SK-N-SH (cell line): ENCODE results near the gene SH3PXD2A. TPM values are rescaled to one million over a fixed set of nuclear protein-coding genes. Genes with fewer than 3 reads are reported as not detected.

Source experiments
- CTCF ChIA-PET: fragments of 300-600, 350-600 bp; formaldehyde crosslinking; extraction: SDS; loops from one replicate; lab custom pipeline; 2021; lab: Yijun Ruan, JAX
- POLR2A ChIA-PET: fragments of 350-600 bp; sonication (Branson Sonifier 250); formaldehyde crosslinking; extraction: SDS; loops from one replicate; lab custom pipeline; 2020; ENCODE audit warnings: antibody characterized with exemption, inconsistent platforms; lab: Yijun Ruan, JAX
- DNase-seq: peaks from one replicate; pipeline ENCODE4 v3.0.0; 2012
- H2AFZ ChIP-seq: fragments of 200-600 bp; sonication (generic); 2 replicates; pipeline ENCODE4 v1.8.1; 2016; ENCODE audit warnings: antibody characterized with exemption, mild to moderate bottlenecking, low read depth
- H3F3A ChIP-seq: fragments of 200-600 bp; sonication (generic); replicated peaks from 2 replicates; pipeline ENCODE3; 2016; ENCODE audit warnings: antibody characterized with exemption, mild to moderate bottlenecking; ENCODE audit not compliant: insufficient read depth
- H3K27ac ChIP-seq, 2 experiments: fragments of 200-500 bp in 1 of 2; fragments of 200-600 bp in 1 of 2; sonication (Bioruptor generic) in 1 of 2; sonication (generic), shearing (Covaris generic) in 1 of 2; 2 replicates each; pipeline versions ENCODE4 v1.5.1 to v1.6.1; 2014 to 2016; ENCODE audit warnings: low read depth in 2 of 2, inconsistent platforms in 1 of 2, low read length in 1 of 2, mild to moderate bottlenecking in 1 of 2, mixed read lengths in 1 of 2
- H3K27me3 ChIP-seq: fragments of 200-600 bp; sonication (generic), shearing (Covaris generic); 2 replicates; pipeline ENCODE4 v1.6.1; 2016; ENCODE audit warnings: mixed run types; ENCODE audit not compliant: insufficient read depth
- H3K36me3 ChIP-seq, 2 experiments: fragments of 200-500 bp in 1 of 2; fragments of 200-600 bp in 1 of 2; sonication (Bioruptor generic) in 1 of 2; sonication (generic) in 1 of 2; replicated peaks in 1 of 2; 2 replicates each; pipeline versions ENCODE3 to v1.5.1; 2014 to 2016; ENCODE audit warnings: low read length in 1 of 2, mild to moderate bottlenecking in 1 of 2; ENCODE audit not compliant: insufficient read depth in 2 of 2, control insufficient read depth in 1 of 2
- H3K4me1 ChIP-seq, 2 experiments: fragments of 200-500 bp in 1 of 2; fragments of 200-600 bp in 1 of 2; sonication (Bioruptor generic) in 1 of 2; sonication (generic), shearing (Covaris generic) in 1 of 2; 2 replicates each; pipeline versions ENCODE4 v1.5.1 to v1.6.1; 2014 to 2016; ENCODE audit warnings: low read depth in 1 of 2, low read length in 1 of 2, mixed run types in 1 of 2; ENCODE audit not compliant: insufficient read depth in 2 of 2, control insufficient read depth in 1 of 2
- H3K4me2 ChIP-seq: fragments of 200-600 bp; sonication (generic), shearing (Covaris generic); 2 replicates; pipeline ENCODE4 v1.6.1; 2017; ENCODE audit warnings: mixed run types
- H3K4me3 ChIP-seq, 2 experiments: fragments of 200-500 bp in 1 of 2; fragments of 200-600 bp in 1 of 2; sonication (Bioruptor generic) in 1 of 2; sonication (generic), shearing (Covaris generic) in 1 of 2; 2 replicates each; pipeline versions ENCODE4 v1.5.1 to v1.8.1; 2014 to 2016; ENCODE audit warnings: low read depth in 2 of 2, inconsistent platforms in 1 of 2, low read length in 1 of 2, mild to moderate bottlenecking in 1 of 2, mixed read lengths in 1 of 2, moderate library complexity in 1 of 2
- H3K79me2 ChIP-seq: fragments of 200-600 bp; sonication (generic); 2 replicates; pipeline ENCODE4 v1.8.1; 2017; ENCODE audit warnings: mild to moderate bottlenecking; ENCODE audit not compliant: insufficient read depth
- H3K9ac ChIP-seq: fragments of 200-600 bp; sonication (generic); 2 replicates; pipeline ENCODE4 v1.6.1; 2017; ENCODE audit warnings: mixed run types
- H3K9me2 ChIP-seq: fragments of 200-600 bp; sonication (generic); 2 replicates; pipeline ENCODE4 v1.6.1; 2017; ENCODE audit warnings: mixed run types
- H3K9me3 ChIP-seq: fragments of 200-600 bp; sonication (generic); 2 replicates; pipeline ENCODE4 v1.6.1; 2017; ENCODE audit warnings: mixed run types, mild to moderate bottlenecking, moderate library complexity
- H4K20me1 ChIP-seq: fragments of 200-600 bp; sonication (generic); 2 replicates; pipeline ENCODE4 v1.6.1; 2017; ENCODE audit warnings: mild to moderate bottlenecking, mixed run types; ENCODE audit not compliant: insufficient read depth
- CHD2 ChIP-seq: fragments of 150-350 bp; IDR thresholded peaks from 2 replicates; pipeline ENCODE4 v1.6.1; 2018; ENCODE audit warnings: low read length; ENCODE audit not compliant: partially characterized antibody
- CTCF ChIP-seq: fragments of 200-600 bp; sonication (generic); IDR thresholded peaks from 2 replicates; pipeline ENCODE4 v1.6.1; 2017; ENCODE audit warnings: antibody characterized with exemption, mild to moderate bottlenecking, moderate library complexity
- ELF1 ChIP-seq: IDR thresholded peaks from 2 replicates; pipeline ENCODE4 v1.4.0; 2012
- EP300 ChIP-seq, 2 experiments: IDR thresholded peaks; 2 replicates each; pipeline versions ENCODE4 v1.4.0 to v1.6.1; 2012; ENCODE audit warnings: borderline replicate concordance in 1 of 2, low read depth in 1 of 2, low read length in 1 of 2
- FOSL2 ChIP-seq: IDR thresholded peaks from 2 replicates; pipeline ENCODE4 v1.4.0; 2012; ENCODE audit warnings: low read depth, mild to moderate bottlenecking, moderate library complexity, borderline replicate concordance
- FOXM1 ChIP-seq: IDR thresholded peaks from 2 replicates; pipeline ENCODE4 v1.4.0; 2012; ENCODE audit warnings: low read depth, mild to moderate bottlenecking
- GABPA ChIP-seq: IDR thresholded peaks from 2 replicates; pipeline ENCODE4 v1.4.0; 2012; ENCODE audit warnings: low read depth, mild to moderate bottlenecking
- GATA2 ChIP-seq: sonication (generic); formaldehyde crosslinking; IDR thresholded peaks from 2 replicates; pipeline ENCODE4 v1.5.0; 2020; ENCODE audit warnings: mild to moderate bottlenecking, missing genetic modification reagents
- IRF3 ChIP-seq: fragments of 150-350 bp; IDR thresholded peaks from 2 replicates; pipeline ENCODE4 v1.6.1; 2016; ENCODE audit warnings: mild to moderate bottlenecking, low read depth, low read length
- MXI1 ChIP-seq: IDR thresholded peaks from 2 replicates; pipeline ENCODE4 v1.6.1; 2012; ENCODE audit warnings: mild to moderate bottlenecking, low read depth, low read length, improper control_type of control experiment
- RAD21 ChIP-seq: IDR thresholded peaks from 2 replicates; pipeline ENCODE4 v1.6.1; 2012; ENCODE audit warnings: mild to moderate bottlenecking, low read length
- RCOR1 ChIP-seq: fragments of 150-350 bp; IDR thresholded peaks from 2 replicates; pipeline ENCODE4 v1.6.1; 2017; ENCODE audit warnings: antibody characterized with exemption, low read length
- RXRA ChIP-seq: IDR thresholded peaks from 2 replicates; pipeline ENCODE4 v1.4.0; 2012; ENCODE audit warnings: low read depth, mild to moderate bottlenecking, borderline replicate concordance
- SIN3A ChIP-seq: IDR thresholded peaks from 2 replicates; pipeline ENCODE4 v1.6.1; 2012; ENCODE audit warnings: low read depth, mild to moderate bottlenecking, low read length, moderate library complexity, borderline replicate concordance
- SMC3 ChIP-seq: IDR thresholded peaks from 2 replicates; pipeline ENCODE4 v1.6.1; 2012; ENCODE audit warnings: low read depth, low read length, improper control_type of control experiment
- TAF1 ChIP-seq: IDR thresholded peaks from 2 replicates; pipeline ENCODE4 v1.6.1; 2012; ENCODE audit warnings: low read depth, mild to moderate bottlenecking, low read length, moderate library complexity, borderline replicate concordance
- TCF12 ChIP-seq: IDR thresholded peaks from 2 replicates; pipeline ENCODE4 v1.4.0; 2012
- USF1 ChIP-seq: IDR thresholded peaks from 2 replicates; pipeline ENCODE4 v1.4.0; 2012; ENCODE audit warnings: low read depth, borderline replicate concordance
- ZBTB33 ChIP-seq: IDR thresholded peaks from 2 replicates; pipeline ENCODE4 v1.4.0; 2012; ENCODE audit warnings: low read depth, borderline replicate concordance
- WGBS: methylation state at CpG from one replicate; pipeline ENCODE4 v1.1.6; 2017; ENCODE audit warnings: low lambda C conversion rate; 5-methylcytosine and 5-hydroxymethylcytosine counted together
- polyA plus RNA-seq, 3 experiments: library from polyadenylated mRNA; depleted of rRNA; stranded (reverse); fragments of >200 nt; gene quantifications; 2 replicates each; pipeline ENCODE4 v1.2.3, GENCODE V29; 2012
- TF ChIP-seq, protein P1 (sequence below): fragments of 150-350 bp; IDR thresholded peaks from 2 replicates; pipeline ENCODE4 v1.6.1; 2017; ENCODE audit warnings: antibody characterized with exemption, low read length, low read depth, borderline replicate concordance

SH3PXD2A gene
- polyA plus RNA-seq, 1 of the 3 experiments (the other 2 are of a cell fraction): 2.5 TPM

GRCh38 chr10:103672345-103672744 is 183.0 kb downstream of the SH3PXD2A start:
- ChIA-PET CTCF (interaction anchor here (2.6 kb wide), 1 partner anchor 14 kb away, joined by 8 read pairs; no protein-coding TSS in a partner anchor), POLR2A (no interaction called here)
- no peak overlapping the region for H3K4me2 ChIP-seq
- H3K79me2 ChIP-seq: no peaks in the 10 kb centered on the region
- H3K9ac ChIP-seq: no peak overlapping the region
- WGBS: 77% methylated on average over 7 of the region's 7 CpGs
- H3F3A ChIP-seq: peaks cover 4% of the 10 kb centered on the region
- H3K36me3 ChIP-seq: no peaks in the 10 kb centered on the region
- no peaks in the 10 kb centered on the region for H3K27me3 ChIP-seq
- no peaks in the 10 kb centered on the region; a peak in 1 of 4 replicates for H3K4me1 ChIP-seq
- H3K9me3 ChIP-seq: no peaks in the 10 kb centered on the region
- H4K20me1 ChIP-seq: no peaks in the 10 kb centered on the region
- H3K4me3 ChIP-seq: no peak overlapping the region
- no peak for DNase-seq
- no peak overlapping the region for H2AFZ ChIP-seq
- no peaks in the 10 kb centered on the region for H3K9me2 ChIP-seq
- H3K27ac ChIP-seq: no peak overlapping the region
- no peak for TF ChIP-seq GATA2 (CRISPR knock-in tag)
- TF ChIP-seq, all 33 proteins: peak for 0

DNA sequence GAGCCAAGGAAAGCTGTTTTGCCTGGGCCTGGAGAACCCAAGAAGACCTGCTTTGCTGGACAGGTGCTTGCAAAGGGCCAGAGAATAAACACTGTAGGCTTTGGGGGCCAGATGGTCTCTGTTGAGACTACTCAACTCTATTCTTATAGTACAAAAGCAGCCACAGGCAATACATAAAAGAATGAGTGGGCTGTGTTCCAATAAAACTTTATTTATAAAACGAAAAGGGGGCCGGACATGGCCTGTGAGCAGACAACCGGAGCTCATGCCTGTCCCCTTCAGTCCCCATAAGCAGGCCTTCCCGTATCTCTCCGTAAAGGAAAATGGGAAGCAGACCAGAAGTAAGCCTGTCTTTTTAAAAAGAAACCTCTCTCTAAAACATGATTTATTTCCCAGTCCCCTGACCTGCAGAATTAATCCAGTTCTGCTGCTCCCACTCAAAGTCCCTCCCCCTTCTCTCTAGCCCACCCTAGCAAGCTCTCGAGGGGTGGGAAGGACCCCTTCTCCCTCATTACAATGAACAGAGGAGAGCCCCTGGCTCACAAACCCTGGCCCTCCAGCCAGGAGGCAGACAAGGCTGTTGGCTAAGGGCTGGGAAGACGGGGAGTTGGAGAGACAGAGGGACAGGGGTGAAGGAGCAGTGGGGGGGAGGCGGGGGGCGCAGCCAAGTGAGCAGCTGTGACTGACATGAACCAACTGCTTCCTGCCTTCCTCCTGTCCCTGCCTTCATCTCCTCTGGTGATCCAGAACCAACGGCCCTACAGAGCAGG is 184.1 kb downstream of the SH3PXD2A start:
- ChIA-PET CTCF (interaction anchor here (1.1 to 2.6 kb wide), 2 partner anchors 15 to 66 kb away, joined by 3 to 8 read pairs; no protein-coding TSS in a partner anchor), POLR2A (no interaction called here)
- H3K27ac ChIP-seq: no peak overlapping the region
- WGBS: 88% methylated on average over 9 of the region's 10 CpGs
- H3K4me3 ChIP-seq: no peak overlapping the region
- no peaks in the 10 kb centered on the region for H3K27me3 ChIP-seq
- no peaks in the 10 kb centered on the region for H3K9me2 ChIP-seq
- H3F3A ChIP-seq: peaks cover 4% of the 10 kb centered on the region
- no peak overlapping the region for H3K9ac ChIP-seq
- DNase-seq: no peak
- no peak overlapping the region for H3K4me2 ChIP-seq
- no peaks in the 10 kb centered on the region for H3K79me2 ChIP-seq
- H3K36me3 ChIP-seq: no peaks in the 10 kb centered on the region
- 0 out of 2 replicates have a peak, but pooled peaks cover 3% of the 10 kb centered on the region for H4K20me1 ChIP-seq
- no peak overlapping the region for H2AFZ ChIP-seq
- no peaks in the 10 kb centered on the region; a peak in 1 of 4 replicates for H3K4me1 ChIP-seq
- H3K9me3 ChIP-seq: no peaks in the 10 kb centered on the region
- no peak for TF ChIP-seq FOSL2
- TF ChIP-seq TCF12: no peak
- no peak for TF ChIP-seq RCOR1
- TF ChIP-seq GABPA: no peak
- TF ChIP-seq EP300 (IDR thresholded peaks at IDR 0.05; ENCODE audit: borderline replicate concordance in 1 of 2, low read depth in 1 of 2, low read length in 1 of 2): no peak
- TF ChIP-seq USF1: no peak
- no peak for TF ChIP-seq ELF1
- no peak for TF ChIP-seq IRF3
- TF ChIP-seq CHD2: no peak
- no peak for TF ChIP-seq FOXM1
- TF ChIP-seq, protein P1, sequence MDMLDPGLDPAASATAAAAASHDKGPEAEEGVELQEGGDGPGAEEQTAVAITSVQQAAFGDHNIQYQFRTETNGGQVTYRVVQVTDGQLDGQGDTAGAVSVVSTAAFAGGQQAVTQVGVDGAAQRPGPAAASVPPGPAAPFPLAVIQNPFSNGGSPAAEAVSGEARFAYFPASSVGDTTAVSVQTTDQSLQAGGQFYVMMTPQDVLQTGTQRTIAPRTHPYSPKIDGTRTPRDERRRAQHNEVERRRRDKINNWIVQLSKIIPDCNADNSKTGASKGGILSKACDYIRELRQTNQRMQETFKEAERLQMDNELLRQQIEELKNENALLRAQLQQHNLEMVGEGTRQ: no peak
- TF ChIP-seq CTCF: no peak
- no peak for TF ChIP-seq RXRA
- no peak for TF ChIP-seq MXI1
- no peak for TF ChIP-seq TAF1
- no peak for TF ChIP-seq SIN3A
- TF ChIP-seq SMC3: no peak
- no peak for TF ChIP-seq RAD21
- TF ChIP-seq ZBTB33: no peak
